ENCODE measurements around the gene TXNDC11. TPM values are rescaled to one million over a fixed set of nuclear protein-coding genes. Genes with fewer than 3 reads are reported as not detected.

The TXNDC11 gene
- total RNA-seq, 1 donor from 2014 or later = 26.7 TPM

- H3K9me3 Mint-ChIP-seq = no peaks in the 10 kb centered on the region
- no peaks in the 10 kb centered on the region for H3K27me3 Mint-ChIP-seq
- no peak overlapping the region for H3K4me3 Mint-ChIP-seq
- peaks cover 6% of the 10 kb centered on the region for H3K4me1 Mint-ChIP-seq (ENCODE audit: unreplicated experiment)
- TF ChIP-seq, protein P1, sequence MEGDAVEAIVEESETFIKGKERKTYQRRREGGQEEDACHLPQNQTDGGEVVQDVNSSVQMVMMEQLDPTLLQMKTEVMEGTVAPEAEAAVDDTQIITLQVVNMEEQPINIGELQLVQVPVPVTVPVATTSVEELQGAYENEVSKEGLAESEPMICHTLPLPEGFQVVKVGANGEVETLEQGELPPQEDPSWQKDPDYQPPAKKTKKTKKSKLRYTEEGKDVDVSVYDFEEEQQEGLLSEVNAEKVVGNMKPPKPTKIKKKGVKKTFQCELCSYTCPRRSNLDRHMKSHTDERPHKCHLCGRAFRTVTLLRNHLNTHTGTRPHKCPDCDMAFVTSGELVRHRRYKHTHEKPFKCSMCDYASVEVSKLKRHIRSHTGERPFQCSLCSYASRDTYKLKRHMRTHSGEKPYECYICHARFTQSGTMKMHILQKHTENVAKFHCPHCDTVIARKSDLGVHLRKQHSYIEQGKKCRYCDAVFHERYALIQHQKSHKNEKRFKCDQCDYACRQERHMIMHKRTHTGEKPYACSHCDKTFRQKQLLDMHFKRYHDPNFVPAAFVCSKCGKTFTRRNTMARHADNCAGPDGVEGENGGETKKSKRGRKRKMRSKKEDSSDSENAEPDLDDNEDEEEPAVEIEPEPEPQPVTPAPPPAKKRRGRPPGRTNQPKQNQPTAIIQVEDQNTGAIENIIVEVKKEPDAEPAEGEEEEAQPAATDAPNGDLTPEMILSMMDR (conservative IDR thresholded peaks at IDR 0.05) = no peak
- no peak for DNase-seq (ENCODE audit: extremely low spot score, unreplicated experiment)
- peaks cover 31% of the 10 kb centered on the region for H3K36me3 Mint-ChIP-seq
- H3K27ac Mint-ChIP-seq = no peak overlapping the region
Measured at GRCh38 chr16:11725457-11725856, 17.2 kb downstream of the TXNDC11 start.

DNA sequence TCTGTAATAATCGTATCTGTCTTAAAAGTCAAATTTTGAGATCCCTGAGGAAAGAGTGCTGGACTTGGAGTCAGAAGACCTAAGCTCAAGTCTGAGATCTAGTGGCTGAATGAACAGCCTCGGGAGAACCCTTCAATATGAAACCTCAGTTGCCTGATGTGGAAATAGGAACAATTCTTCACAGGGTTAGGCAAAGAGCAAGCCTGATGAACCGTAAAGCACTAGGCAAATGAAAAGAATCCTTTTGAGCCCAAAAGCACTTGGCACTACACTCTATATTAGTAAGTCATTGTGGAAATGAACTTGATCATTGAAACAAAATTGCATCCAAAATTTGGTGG is 20.2 kb downstream of the TXNDC11 start:
- TF ChIP-seq, protein P1 (conservative IDR thresholded peaks at IDR 0.05) = no peak
- Mint-ChIP-seq H3K27me3 (no peaks in the 10 kb centered on the region), H3K4me1 (ENCODE audit: unreplicated experiment) (peaks cover 15% of the 10 kb centered on the region), H3K27ac (no peak overlapping the region), H3K4me3 (no peak overlapping the region), H3K9me3 (no peaks in the 10 kb centered on the region), H3K36me3 (peaks cover 26% of the 10 kb centered on the region)
- no peak for DNase-seq (ENCODE audit: extremely low spot score, unreplicated experiment)

DNA sequence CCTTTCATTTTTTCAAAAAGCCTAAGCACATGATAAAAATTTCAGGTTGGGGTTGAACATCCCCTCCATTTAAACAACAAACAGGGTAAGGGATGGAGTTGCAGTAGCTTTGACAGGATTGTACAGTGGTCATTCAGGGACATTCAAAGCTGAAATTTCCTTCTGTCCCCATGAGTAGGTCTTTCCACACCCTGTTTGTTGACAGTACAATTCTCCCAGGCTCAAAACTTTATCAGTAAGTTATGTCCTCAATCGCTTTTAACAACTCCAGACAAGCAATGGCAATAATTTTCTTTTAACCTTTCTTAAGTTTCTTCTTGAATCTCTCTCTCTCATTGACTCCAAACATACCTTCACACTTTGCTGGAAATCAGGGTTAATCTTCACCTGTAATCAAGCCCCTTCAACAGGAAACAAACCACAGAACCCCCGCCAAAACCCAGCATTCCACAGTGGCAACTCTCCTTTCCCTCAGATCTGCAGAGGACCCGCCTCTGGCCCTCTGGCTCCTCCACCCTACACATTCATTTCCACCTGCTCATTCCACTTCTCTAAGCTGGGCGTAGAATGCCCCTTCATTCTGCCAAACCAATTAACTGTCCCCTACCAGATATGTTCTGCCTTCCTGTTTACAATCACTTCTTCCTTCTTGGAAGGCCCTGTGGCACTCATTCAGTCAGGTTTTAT is 20.7 kb downstream of the TXNDC11 start:
- Mint-ChIP-seq H3K4me3 (no peak overlapping the region), H3K27me3 (no peaks in the 10 kb centered on the region), H3K36me3 (peaks cover 26% of the 10 kb centered on the region), H3K4me1 (ENCODE audit: unreplicated experiment) (peaks cover 15% of the 10 kb centered on the region), H3K27ac (peak overlapping the region; percentile 52), H3K9me3 (no peaks in the 10 kb centered on the region)
- TF ChIP-seq, protein P1 (conservative IDR thresholded peaks at IDR 0.05) = no peak
- DNase-seq (ENCODE audit: extremely low spot score, unreplicated experiment) = no peak

DNA sequence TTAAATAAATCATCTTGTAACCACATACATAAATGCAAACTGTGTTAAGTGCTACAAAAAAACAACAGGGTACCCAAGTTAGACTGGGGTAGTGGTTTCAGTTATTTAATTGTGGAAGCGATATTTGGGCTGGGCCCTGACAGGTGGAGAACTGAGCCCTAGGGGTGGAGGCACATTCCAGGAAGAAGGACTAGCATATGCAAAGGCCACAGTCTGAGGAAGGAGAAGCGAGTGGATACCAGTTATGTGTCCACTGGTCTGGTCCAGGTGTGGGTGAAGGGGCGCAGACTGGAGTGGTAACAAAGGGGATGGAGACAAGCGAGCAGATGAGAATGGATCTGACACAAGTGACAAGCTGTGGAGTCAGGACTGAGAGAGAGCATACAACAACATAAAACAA is 22.9 kb downstream of the TXNDC11 start:
- Mint-ChIP-seq H3K4me3 (no peak overlapping the region), H3K36me3 (peaks cover 19% of the 10 kb centered on the region), H3K27ac (peak overlapping the region; percentile 58), H3K4me1 (ENCODE audit: unreplicated experiment) (peaks cover 28% of the 10 kb centered on the region), H3K9me3 (no peaks in the 10 kb centered on the region), H3K27me3 (no peaks in the 10 kb centered on the region)
- TF ChIP-seq, protein P1 (conservative IDR thresholded peaks at IDR 0.05) = no peak
- DNase-seq (ENCODE audit: extremely low spot score, unreplicated experiment) = no peak

- DNase-seq (ENCODE audit: extremely low spot score, unreplicated experiment) = no peak
- peaks cover 23% of the 10 kb centered on the region for H3K36me3 Mint-ChIP-seq
- H3K27me3 Mint-ChIP-seq = no peaks in the 10 kb centered on the region
- H3K4me3 Mint-ChIP-seq = no peak overlapping the region
- no peaks in the 10 kb centered on the region for H3K9me3 Mint-ChIP-seq
- no peak overlapping the region for H3K27ac Mint-ChIP-seq
- TF ChIP-seq, protein P1 (conservative IDR thresholded peaks at IDR 0.05) = no peak
- peaks cover 32% of the 10 kb centered on the region for H3K4me1 Mint-ChIP-seq (ENCODE audit: unreplicated experiment)
Measured at GRCh38 chr16:11719171-11719570, 23.5 kb downstream of the TXNDC11 start.

Data from type B pancreatic cell (in vitro differentiated cells).